ENCODE data around the gene ALOX5AP. TPM values are rescaled to one million over a fixed set of nuclear protein-coding genes. Genes with fewer than 3 reads are reported as not detected.

The ALOX5AP gene
- polyA plus RNA-seq, 2 of the 4 experiments (the other 2 are of a cell fraction): 2.3 to 2.8 TPM

DNA sequence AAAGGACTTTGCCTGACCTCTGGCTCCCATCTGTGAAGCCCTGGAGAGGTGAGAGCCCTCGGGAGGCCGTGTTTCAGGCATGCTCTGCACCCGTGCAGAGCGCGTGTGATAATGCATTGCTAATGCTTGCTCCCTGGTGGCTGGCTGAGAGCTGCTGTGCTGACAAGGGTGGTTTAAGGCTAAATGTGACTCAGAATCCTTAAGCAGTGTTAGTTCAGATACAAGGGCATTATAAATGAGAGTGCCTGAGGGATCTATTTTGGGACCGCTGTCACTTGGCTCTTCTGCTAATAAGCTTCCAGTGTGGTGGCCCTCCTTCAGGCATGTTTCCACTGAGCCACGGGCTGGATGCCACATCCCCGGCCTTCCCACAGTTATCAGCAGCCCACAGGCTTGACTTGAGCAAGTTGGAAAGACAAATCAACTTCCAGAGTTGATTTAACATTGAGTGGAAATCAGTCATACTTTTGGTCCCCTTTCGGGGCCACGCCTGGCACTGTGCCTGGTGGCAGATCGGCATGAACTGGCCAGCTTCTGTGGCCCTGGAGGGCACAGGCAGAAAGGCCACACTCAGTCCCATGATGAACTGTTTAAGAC, 17.0 kb downstream of the ALOX5AP start:
- ATAC-seq (no peak), FAIRE-seq (no peak), DNase-seq (ENCODE audit: low read depth in 1 of 2, low spot score in 1 of 2) (no peak)
- POLR2A ChIA-PET: interaction anchor here (0.6 kb wide), 1 partner anchor 69 kb away, joined by 6 read pairs; no protein-coding TSS in a partner anchor
- no peaks in the 10 kb centered on the region for H3K9me3 ChIP-seq
- TF ChIP-seq, protein P1, sequence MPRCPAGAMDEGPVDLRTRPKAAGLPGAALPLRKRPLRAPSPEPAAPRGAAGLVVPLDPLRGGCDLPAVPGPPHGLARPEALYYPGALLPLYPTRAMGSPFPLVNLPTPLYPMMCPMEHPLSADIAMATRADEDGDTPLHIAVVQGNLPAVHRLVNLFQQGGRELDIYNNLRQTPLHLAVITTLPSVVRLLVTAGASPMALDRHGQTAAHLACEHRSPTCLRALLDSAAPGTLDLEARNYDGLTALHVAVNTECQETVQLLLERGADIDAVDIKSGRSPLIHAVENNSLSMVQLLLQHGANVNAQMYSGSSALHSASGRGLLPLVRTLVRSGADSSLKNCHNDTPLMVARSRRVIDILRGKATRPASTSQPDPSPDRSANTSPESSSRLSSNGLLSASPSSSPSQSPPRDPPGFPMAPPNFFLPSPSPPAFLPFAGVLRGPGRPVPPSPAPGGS (IDR thresholded peaks at IDR 0.05): no peak
- TF ChIP-seq NR3C1 (IDR thresholded peaks at IDR 0.05) (no peak), POLR2AphosphoS2 (conservative IDR thresholded peaks at IDR 0.05; ENCODE audit: low read length) (no peak), JUN (IDR thresholded peaks at IDR 0.05) (no peak), KDM5A (IDR thresholded peaks at IDR 0.05) (no peak), MAZ (IDR thresholded peaks at IDR 0.05; ENCODE audit: borderline replicate concordance, low read depth, low read length) (no peak), HEYL (CRISPR knock-in tag; IDR thresholded peaks at IDR 0.05) (no peak), HOXB13 (CRISPR knock-in tag; IDR thresholded peaks at IDR 0.05; ENCODE audit: low read depth) (no peak), FOXS1 (CRISPR knock-in tag; IDR thresholded peaks at IDR 0.05) (no peak), HOXA7 (CRISPR knock-in tag; IDR thresholded peaks at IDR 0.05) (no peak), POLR2A (IDR thresholded peaks at IDR 0.05; ENCODE audit: low read length) (no peak), RARB (CRISPR knock-in tag; IDR thresholded peaks at IDR 0.05) (no peak), GATA3 (IDR thresholded peaks at IDR 0.05; ENCODE audit: borderline replicate concordance) (no peak), NPAS2 (CRISPR knock-in tag; IDR thresholded peaks at IDR 0.05; ENCODE audit: borderline replicate concordance) (no peak), TP53 (CRISPR knock-in tag; IDR thresholded peaks at IDR 0.05) (no peak), CHD4 (IDR thresholded peaks at IDR 0.05; ENCODE audit: borderline replicate concordance) (no peak)
- no peak overlapping the region for H3K27ac ChIP-seq
- no peak overlapping the region for H3K4me2 ChIP-seq
- H3K4me1 ChIP-seq: no peaks in the 10 kb centered on the region
- CTCF ChIA-PET: interaction anchor here (1.1 to 3.1 kb wide), 3 partner anchors 8 to 65 kb away, joined by 4 to 12 read pairs (median 4); no protein-coding TSS in a partner anchor
- WGBS (ENCODE audit: missing lambda C conversion rate): 82% methylated on average over 11 of the region's 11 CpGs
- H3K4me3 ChIP-seq: no peak overlapping the region

DNA sequence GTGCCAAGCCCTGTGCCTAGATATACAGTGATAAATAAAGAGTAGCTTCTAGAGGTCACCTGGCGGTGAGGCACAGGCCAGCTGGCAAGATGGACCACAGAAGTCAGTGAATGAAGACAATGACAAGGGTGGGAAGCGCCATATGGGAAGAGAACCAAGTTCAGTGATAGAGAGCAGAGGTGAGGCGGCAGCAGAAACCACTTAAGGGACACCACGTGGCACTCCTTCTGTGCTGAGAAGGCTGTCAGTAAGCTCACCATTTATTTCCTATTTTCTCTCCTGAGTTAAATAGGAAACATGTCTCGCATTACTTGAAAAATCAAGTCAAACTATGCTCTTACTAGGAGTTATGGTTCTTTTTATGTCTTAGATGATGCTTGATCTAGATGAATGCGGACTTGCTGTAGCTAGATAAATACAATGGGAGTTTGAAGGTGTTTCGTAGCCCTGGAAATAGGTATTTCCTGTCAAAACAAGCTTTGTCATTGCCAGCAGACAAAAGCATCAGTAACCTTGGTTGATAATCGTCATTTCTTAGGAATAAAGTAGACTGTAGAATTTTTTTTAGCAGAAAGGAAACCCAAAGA, 17.8 kb downstream of the ALOX5AP start:
- DNase-seq (ENCODE audit: low read depth in 1 of 2, low spot score in 1 of 2): no peak
- Histone ChIP-seq H3K4me3 (no peak overlapping the region), H3K4me1 (no peaks in the 10 kb centered on the region), H3K4me2 (no peak overlapping the region), H3K9me3 (no peaks in the 10 kb centered on the region), H3K27ac (no peak overlapping the region; a peak in 1 of 6 replicates)
- ATAC-seq: no peak
- TF ChIP-seq JUN (IDR thresholded peaks at IDR 0.05) (no peak), RCOR1 (IDR thresholded peaks at IDR 0.05; ENCODE audit: low read depth, low read length) (no peak), MAFK (IDR thresholded peaks at IDR 0.05; ENCODE audit: partially characterized antibody) (no peak), CBX2 (IDR thresholded peaks at IDR 0.05; ENCODE audit: borderline replicate concordance, low read depth) (no peak), ZNF302 (CRISPR knock-in tag; IDR thresholded peaks at IDR 0.05) (no peak), MAZ (IDR thresholded peaks at IDR 0.05; ENCODE audit: borderline replicate concordance, low read depth, low read length) (no peak), HOXB13 (CRISPR knock-in tag; IDR thresholded peaks at IDR 0.05; ENCODE audit: low read depth) (no peak), POLR2AphosphoS2 (conservative IDR thresholded peaks at IDR 0.05; ENCODE audit: low read length) (no peak)
- CTCF ChIA-PET: interaction anchor here (1.1 to 3.1 kb wide), 3 partner anchors 9 to 66 kb away, joined by 4 to 12 read pairs (median 4); no protein-coding TSS in a partner anchor
- no peak for FAIRE-seq
- 80% methylated on average over 8 of the region's 8 CpGs for WGBS (ENCODE audit: missing lambda C conversion rate)
- POLR2A ChIA-PET: interaction anchor here (0.6 kb wide), 1 partner anchor 70 kb away, joined by 6 read pairs; no protein-coding TSS in a partner anchor

DNA sequence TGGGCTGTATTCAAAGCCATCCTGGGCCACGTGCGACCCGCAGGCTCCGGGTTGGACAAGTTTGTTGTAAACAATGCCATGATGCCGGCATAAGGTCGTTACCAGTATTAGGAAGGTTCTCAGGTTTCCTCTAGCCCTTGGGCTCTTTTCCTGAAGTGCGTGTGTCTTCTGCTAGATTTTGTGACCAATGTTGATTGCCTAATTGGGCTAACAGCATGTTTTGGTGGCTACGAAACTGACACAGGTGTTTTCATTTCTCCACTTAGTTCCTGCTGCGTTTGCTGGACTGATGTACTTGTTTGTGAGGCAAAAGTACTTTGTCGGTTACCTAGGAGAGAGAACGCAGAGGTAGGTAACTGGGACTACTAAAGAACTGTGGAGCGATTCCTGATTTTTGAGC, 20.3 kb downstream of the ALOX5AP start:
- POLR2A ChIA-PET: no interaction called here
- H3K9me3 ChIP-seq: no peaks in the 10 kb centered on the region
- no peak for ATAC-seq
- no peak overlapping the region for H3K4me3 ChIP-seq
- 82% methylated on average over 12 of the region's 12 CpGs for WGBS (ENCODE audit: missing lambda C conversion rate)
- FAIRE-seq: no peak
- CTCF ChIA-PET: interaction anchor here (0.6 to 1.9 kb wide), 3 partner anchors 12 to 47 kb away, joined by 3 to 6 read pairs (median 3); no protein-coding TSS in a partner anchor
- no peak overlapping the region for H3K27ac ChIP-seq
- DNase-seq (ENCODE audit: low read depth in 1 of 2, low spot score in 1 of 2): no peak
- no peaks in the 10 kb centered on the region for H3K4me1 ChIP-seq
- TF ChIP-seq EHMT2 (IDR thresholded peaks at IDR 0.05; ENCODE audit: low read depth) (no peak), SREBF2 (IDR thresholded peaks at IDR 0.05) (no peak), NR3C1 (IDR thresholded peaks at IDR 0.05) (no peak), RAD21 (conservative IDR thresholded peaks at IDR 0.05 in 1 of 2, IDR thresholded peaks at IDR 0.05 in 1 of 2) (no peak), JUNB (IDR thresholded peaks at IDR 0.05) (no peak), HEYL (CRISPR knock-in tag; IDR thresholded peaks at IDR 0.05) (no peak)
- TF ChIP-seq, protein P2, sequence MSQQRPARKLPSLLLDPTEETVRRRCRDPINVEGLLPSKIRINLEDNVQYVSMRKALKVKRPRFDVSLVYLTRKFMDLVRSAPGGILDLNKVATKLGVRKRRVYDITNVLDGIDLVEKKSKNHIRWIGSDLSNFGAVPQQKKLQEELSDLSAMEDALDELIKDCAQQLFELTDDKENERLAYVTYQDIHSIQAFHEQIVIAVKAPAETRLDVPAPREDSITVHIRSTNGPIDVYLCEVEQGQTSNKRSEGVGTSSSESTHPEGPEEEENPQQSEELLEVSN (IDR thresholded peaks at IDR 0.05; ENCODE audit: borderline replicate concordance, low read depth): no peak
- no peak overlapping the region for H3K4me2 ChIP-seq

Data from A549 (cell line).